IMR-90 (cell line): ENCODE measurements around the gene SH2B3.

ENCODE experiments used
- BHLHE40 ChIP-seq: fragments of 150-350 bp; IDR thresholded peaks from 2 replicates; pipeline ENCODE4 v1.6.1; 2016; ENCODE audit warnings: mild to moderate bottlenecking, low read depth, low read length
- CEBPB ChIP-seq: IDR thresholded peaks from 2 replicates; pipeline ENCODE4 v1.6.1; 2012; ENCODE audit warnings: low read depth, low read length, improper control_type of control experiment
- CTCF ChIP-seq: conservative IDR thresholded peaks from 2 replicates; pipeline ENCODE4 v1.5.1; 2012; ENCODE audit warnings: mild to moderate bottlenecking, low read depth, low read length, improper control_type of control experiment
- ELK1 ChIP-seq: fragments of 150-350 bp; IDR thresholded peaks from 2 replicates; pipeline ENCODE4 v1.6.1; 2016; ENCODE audit warnings: low read depth, mild to moderate bottlenecking, low read length, moderate library complexity, borderline replicate concordance
- MAZ ChIP-seq: IDR thresholded peaks from 2 replicates; pipeline ENCODE4 v1.6.1; 2012; ENCODE audit warnings: low read depth, mild to moderate bottlenecking, low read length, improper control_type of control experiment, moderate library complexity, borderline replicate concordance
- MXI1 ChIP-seq: IDR thresholded peaks from 2 replicates; pipeline ENCODE4 v1.6.1; 2012; ENCODE audit warnings: low read depth, mild to moderate bottlenecking, low read length, moderate library complexity, borderline replicate concordance
- POLR2A ChIP-seq: IDR thresholded peaks from 2 replicates; pipeline ENCODE4 v1.6.1; 2012; ENCODE audit warnings: mild to moderate bottlenecking, low read depth, low read length
- RCOR1 ChIP-seq: IDR thresholded peaks from 2 replicates; pipeline ENCODE4 v1.6.1; 2012; ENCODE audit warnings: mild to moderate bottlenecking, low read length, improper control_type of control experiment; ENCODE audit not compliant: insufficient replicate concordance
- RFX5 ChIP-seq: IDR thresholded peaks from 2 replicates; pipeline ENCODE4 v1.8.0; 2012; ENCODE audit warnings: low read depth, mild to moderate bottlenecking, low read length, moderate library complexity
- USF2 ChIP-seq: fragments of 150-350 bp; IDR thresholded peaks from 2 replicates; pipeline ENCODE4 v1.6.1; 2017; ENCODE audit warnings: mild to moderate bottlenecking, antibody characterized with exemption, low read length, low read depth

- TF ChIP-seq CTCF (no peak), USF2 (no peak), POLR2A (no peak), ELK1 (no peak), BHLHE40 (no peak), MXI1 (no peak), MAZ (no peak), CEBPB (no peak), RCOR1 (no peak), RFX5 (no peak)
Observed at GRCh38 chr12:111409403-111409779, 3.7 kb downstream of the SH2B3 start.
